Loucy (cell line): ENCODE results near the gene GRK6.

Experiments used
- H2AFZ ChIP-seq: fragments of 200-600 bp; sonication (generic); 2 replicates; pipeline ENCODE4 v1.6.0; 2016; ENCODE audit warnings: antibody characterized with exemption, mild to moderate bottlenecking, low read length, moderate library complexity
- H3F3A ChIP-seq: fragments of 200-600 bp; 2 replicates; pipeline ENCODE4 v1.6.0; 2016; ENCODE audit warnings: antibody characterized with exemption, low read depth, mild to moderate bottlenecking
- H3K27me3 ChIP-seq: fragments of 200-600 bp; sonication (generic); 2 replicates; pipeline ENCODE4 v1.6.1; 2014; ENCODE audit warnings: low read length, mild to moderate bottlenecking; ENCODE audit not compliant: insufficient read depth, poor library complexity, severe bottlenecking
- H3K36me3 ChIP-seq: fragments of 200-600 bp; sonication (generic); 2 replicates; pipeline ENCODE4 v1.6.1; 2016; ENCODE audit warnings: low read length; ENCODE audit not compliant: insufficient read depth
- H3K4me1 ChIP-seq: fragments of 200-600 bp; sonication (generic); 2 replicates; pipeline ENCODE4 v1.5.1; 2014; ENCODE audit warnings: low read length, mild to moderate bottlenecking; ENCODE audit not compliant: insufficient read depth, poor library complexity, severe bottlenecking
- H3K4me2 ChIP-seq: fragments of 200-600 bp; sonication (generic); 2 replicates; pipeline ENCODE4 v1.6.0; 2014; ENCODE audit warnings: antibody characterized with exemption, low read length, low read depth, mild to moderate bottlenecking; ENCODE audit not compliant: poor library complexity, severe bottlenecking
- H3K4me3 ChIP-seq: fragments of 200-600 bp; sonication (generic); 2 replicates; pipeline ENCODE4 v1.5.1; 2014; ENCODE audit warnings: low read length, mild to moderate bottlenecking, mixed read lengths; ENCODE audit not compliant: poor library complexity, severe bottlenecking
- H3K79me2 ChIP-seq: fragments of 200-600 bp; sonication (generic); 2 replicates; pipeline ENCODE4 v1.6.1; 2014; ENCODE audit warnings: low read length; ENCODE audit not compliant: insufficient read depth
- H3K9ac ChIP-seq: fragments of 200-600 bp; sonication (generic); 2 replicates; pipeline ENCODE4 v1.6.0; 2014; ENCODE audit warnings: mild to moderate bottlenecking, low read depth, low read length, moderate library complexity; ENCODE audit not compliant: poor library complexity, severe bottlenecking
- H3K9me2 ChIP-seq: fragments of 200-600 bp; sonication (generic); replicated peaks from 2 replicates; pipeline ENCODE4 v1.6.1; 2016; ENCODE audit warnings: low read depth, low read length, mixed read lengths
- H3K9me3 ChIP-seq: fragments of 200-600 bp; sonication (generic); 2 replicates; pipeline ENCODE4 v1.6.1; 2014; ENCODE audit warnings: mild to moderate bottlenecking, antibody characterized with exemption, low read length, low read depth; ENCODE audit not compliant: insufficient read depth
- H4K20me1 ChIP-seq: fragments of 200-600 bp; sonication (generic); 2 replicates; pipeline ENCODE4 v1.6.0; 2014; ENCODE audit warnings: antibody characterized with exemption, low read length, mild to moderate bottlenecking; ENCODE audit not compliant: insufficient read depth, poor library complexity, severe bottlenecking
- EZH2phosphoT487 ChIP-seq: fragments of 200-600 bp; IDR thresholded peaks from 2 replicates; pipeline ENCODE4 v1.6.1; 2018; ENCODE audit warnings: antibody characterized with exemption, mild to moderate bottlenecking, moderate library complexity, borderline replicate concordance
- TF ChIP-seq, protein P1 (sequence below): fragments of 200-600 bp; sonication (generic); conservative IDR thresholded peaks from 2 replicates; pipeline ENCODE4 v1.5.1; 2014; ENCODE audit warnings: mild to moderate bottlenecking, antibody characterized with exemption, low read length

The GRK6 gene

DNA sequence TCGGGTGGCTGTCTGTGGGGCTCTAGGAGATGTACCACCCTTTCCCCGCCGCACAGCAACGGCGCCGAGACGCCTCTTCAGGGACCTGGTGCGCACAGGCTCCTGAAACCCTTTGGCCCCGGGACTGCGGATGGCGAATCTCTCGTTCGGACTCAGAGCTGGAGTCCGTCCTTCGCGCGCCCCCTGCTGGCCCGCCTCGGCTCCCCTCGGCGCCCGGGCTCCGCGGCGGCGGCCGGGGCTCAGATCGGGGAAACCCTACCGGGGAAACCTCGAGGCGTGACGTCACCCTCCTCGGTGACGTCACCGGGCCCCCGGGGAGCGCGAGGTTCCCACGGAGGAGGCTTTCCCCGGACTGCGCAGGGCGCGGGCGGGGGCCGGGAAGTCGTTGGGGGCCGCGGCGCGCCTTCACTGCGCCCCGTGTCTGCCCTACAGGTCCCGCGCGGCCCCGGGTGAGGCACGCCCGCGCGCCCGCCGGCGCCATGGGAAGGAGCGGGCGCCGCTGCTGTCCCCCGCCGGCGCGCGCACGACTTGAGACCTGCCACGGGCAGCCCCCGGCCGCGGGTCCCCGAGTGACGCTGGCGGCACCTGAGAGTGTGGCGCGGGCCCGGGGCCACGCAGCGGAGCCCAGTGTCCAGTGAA is 28.0 kb downstream of the GRK6 start:
- H2AFZ ChIP-seq, result peak overlapping the region; percentile 73
- no peaks in the 10 kb centered on the region for H3K27me3 ChIP-seq
- no peaks in the 10 kb centered on the region for H3K79me2 ChIP-seq
- H3F3A ChIP-seq, result no peaks in the 10 kb centered on the region; the same call in 1 of the 2 replicates
- no peaks in the 10 kb centered on the region for H3K9me2 ChIP-seq
- H3K4me1 ChIP-seq, result no peaks in the 10 kb centered on the region
- peak overlapping the region; percentile 79 for H3K4me3 ChIP-seq
- peak overlapping the region; percentile 80 for H3K4me2 ChIP-seq
- no peaks in the 10 kb centered on the region for H3K9me3 ChIP-seq
- H3K36me3 ChIP-seq, result no peaks in the 10 kb centered on the region
- TF ChIP-seq, protein P1, sequence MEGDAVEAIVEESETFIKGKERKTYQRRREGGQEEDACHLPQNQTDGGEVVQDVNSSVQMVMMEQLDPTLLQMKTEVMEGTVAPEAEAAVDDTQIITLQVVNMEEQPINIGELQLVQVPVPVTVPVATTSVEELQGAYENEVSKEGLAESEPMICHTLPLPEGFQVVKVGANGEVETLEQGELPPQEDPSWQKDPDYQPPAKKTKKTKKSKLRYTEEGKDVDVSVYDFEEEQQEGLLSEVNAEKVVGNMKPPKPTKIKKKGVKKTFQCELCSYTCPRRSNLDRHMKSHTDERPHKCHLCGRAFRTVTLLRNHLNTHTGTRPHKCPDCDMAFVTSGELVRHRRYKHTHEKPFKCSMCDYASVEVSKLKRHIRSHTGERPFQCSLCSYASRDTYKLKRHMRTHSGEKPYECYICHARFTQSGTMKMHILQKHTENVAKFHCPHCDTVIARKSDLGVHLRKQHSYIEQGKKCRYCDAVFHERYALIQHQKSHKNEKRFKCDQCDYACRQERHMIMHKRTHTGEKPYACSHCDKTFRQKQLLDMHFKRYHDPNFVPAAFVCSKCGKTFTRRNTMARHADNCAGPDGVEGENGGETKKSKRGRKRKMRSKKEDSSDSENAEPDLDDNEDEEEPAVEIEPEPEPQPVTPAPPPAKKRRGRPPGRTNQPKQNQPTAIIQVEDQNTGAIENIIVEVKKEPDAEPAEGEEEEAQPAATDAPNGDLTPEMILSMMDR, result peak; percentile 60
- no peak for TF ChIP-seq EZH2phosphoT487
- peak overlapping the region; percentile 90 for H3K9ac ChIP-seq
- peaks cover 13% of the 10 kb centered on the region for H4K20me1 ChIP-seq

DNA sequence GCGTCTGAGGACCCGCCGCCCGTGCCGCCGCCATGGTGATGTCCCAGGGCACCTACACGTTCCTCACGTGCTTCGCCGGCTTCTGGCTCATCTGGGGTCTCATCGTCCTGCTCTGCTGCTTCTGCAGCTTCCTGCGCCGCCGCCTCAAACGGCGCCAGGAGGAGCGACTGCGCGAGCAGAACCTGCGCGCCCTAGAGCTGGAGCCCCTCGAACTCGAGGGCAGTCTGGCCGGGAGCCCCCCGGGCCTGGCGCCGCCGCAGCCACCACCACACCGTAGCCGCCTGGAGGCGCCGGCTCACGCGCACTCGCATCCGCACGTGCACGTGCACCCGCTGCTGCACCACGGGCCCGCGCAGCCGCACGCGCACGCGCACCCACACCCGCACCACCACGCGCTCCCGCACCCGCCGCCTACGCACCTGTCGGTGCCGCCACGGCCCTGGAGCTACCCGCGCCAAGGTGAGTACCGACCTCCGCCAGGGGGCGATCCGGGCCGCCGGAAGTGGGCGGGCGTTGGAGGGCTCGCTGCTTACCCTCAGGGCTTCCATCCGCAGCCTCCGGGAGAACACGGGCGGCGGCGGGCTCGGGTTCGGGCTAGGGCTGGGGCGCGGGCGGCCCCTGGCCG is 28.7 kb downstream of the GRK6 start:
- Histone ChIP-seq H2AFZ (peak overlapping the region; percentile 73), H3K9ac (peak overlapping the region; percentile 90), H4K20me1 (peaks cover 13% of the 10 kb centered on the region)

DNA sequence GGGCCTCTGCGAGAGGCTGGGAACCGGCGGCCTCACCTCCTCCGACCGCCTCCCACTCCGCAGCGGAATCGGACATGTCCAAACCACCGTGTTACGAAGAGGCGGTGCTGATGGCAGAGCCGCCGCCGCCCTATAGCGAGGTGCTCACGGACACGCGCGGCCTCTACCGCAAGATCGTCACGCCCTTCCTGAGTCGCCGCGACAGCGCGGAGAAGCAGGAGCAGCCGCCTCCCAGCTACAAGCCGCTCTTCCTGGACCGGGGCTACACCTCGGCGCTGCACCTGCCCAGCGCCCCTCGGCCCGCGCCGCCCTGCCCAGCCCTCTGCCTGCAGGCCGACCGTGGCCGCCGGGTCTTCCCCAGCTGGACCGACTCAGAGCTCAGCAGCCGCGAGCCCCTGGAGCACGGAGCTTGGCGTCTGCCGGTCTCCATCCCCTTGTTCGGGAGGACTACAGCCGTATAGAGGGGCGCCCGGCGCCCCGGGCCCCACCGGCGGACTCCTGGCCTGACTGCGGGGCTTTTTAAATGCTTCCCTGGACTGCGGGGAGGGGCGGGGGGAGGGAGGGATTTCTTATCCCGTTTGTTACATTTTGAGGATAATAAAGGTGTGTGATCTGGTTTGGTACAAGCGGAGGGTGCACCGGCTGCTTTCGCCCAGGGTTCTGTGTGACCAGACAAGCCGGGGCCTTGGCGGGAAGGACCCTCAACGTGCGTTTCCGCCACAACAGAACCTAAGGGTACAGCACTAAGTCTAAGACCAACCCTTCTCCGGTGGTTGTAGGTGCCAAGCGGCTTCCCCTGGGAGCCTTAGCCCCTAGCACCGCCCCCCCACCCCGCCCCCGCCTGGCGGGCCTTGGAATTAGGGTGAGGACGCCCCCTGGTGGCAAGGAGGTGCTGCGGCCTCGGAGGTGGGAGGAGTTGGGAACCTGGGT is 29.4 kb downstream of the GRK6 start:
- H2AFZ ChIP-seq, result peak overlapping the region; percentile 64; the same call in 1 of the 2 replicates
- no peaks in the 10 kb centered on the region for H3K36me3 ChIP-seq
- no peaks in the 10 kb centered on the region for H3K9me3 ChIP-seq
- H3K9me2 ChIP-seq, result no peaks in the 10 kb centered on the region
- peak overlapping the region; percentile 80 for H3K4me2 ChIP-seq
- H3K9ac ChIP-seq, result peak overlapping the region; percentile 90
- H4K20me1 ChIP-seq, result peaks cover 13% of the 10 kb centered on the region
- H3F3A ChIP-seq, result no peaks in the 10 kb centered on the region; the same call in 1 of the 2 replicates
- peak overlapping the region; percentile 79 for H3K4me3 ChIP-seq
- TF ChIP-seq, protein P1, result peak; percentile 61
- TF ChIP-seq EZH2phosphoT487, result no peak
- no peaks in the 10 kb centered on the region for H3K79me2 ChIP-seq
- no peaks in the 10 kb centered on the region for H3K4me1 ChIP-seq
- no peaks in the 10 kb centered on the region for H3K27me3 ChIP-seq

More for the DNA sequence above, 28.7 kb downstream of the GRK6 start:
- H3K36me3 ChIP-seq, result no peaks in the 10 kb centered on the region
- H3K9me2 ChIP-seq, result no peaks in the 10 kb centered on the region
- TF ChIP-seq, protein P1, result peak; percentile 52
- no peak for TF ChIP-seq EZH2phosphoT487
- peak overlapping the region; percentile 80 for H3K4me2 ChIP-seq
- H3K27me3 ChIP-seq, result no peaks in the 10 kb centered on the region
- no peaks in the 10 kb centered on the region for H3K79me2 ChIP-seq
- peak overlapping the region; percentile 79 for H3K4me3 ChIP-seq
- no peaks in the 10 kb centered on the region for H3K9me3 ChIP-seq
- H3F3A ChIP-seq, result no peaks in the 10 kb centered on the region; the same call in 1 of the 2 replicates
- H3K4me1 ChIP-seq, result no peaks in the 10 kb centered on the region
